Hair follicle dermal papilla cell (primary cell): ENCODE measurements around the gene MARCHF9. TPM values are rescaled to one million over a fixed set of nuclear protein-coding genes. Genes with fewer than 3 reads are reported as not detected.

Source experiments
- small RNA-seq: library from RNA; depleted of rRNA; stranded (forward); fragments of <200 nt; gene quantifications from one replicate; pipeline ENCODE3, GENCODE V24; 2012
- total RNA-seq: library from RNA; depleted of rRNA; stranded (reverse); fragments of >200 nt; gene quantifications from 2 replicates; pipeline ENCODE4 v1.2.3, GENCODE V29; 2012

MARCHF9 gene, protein sequence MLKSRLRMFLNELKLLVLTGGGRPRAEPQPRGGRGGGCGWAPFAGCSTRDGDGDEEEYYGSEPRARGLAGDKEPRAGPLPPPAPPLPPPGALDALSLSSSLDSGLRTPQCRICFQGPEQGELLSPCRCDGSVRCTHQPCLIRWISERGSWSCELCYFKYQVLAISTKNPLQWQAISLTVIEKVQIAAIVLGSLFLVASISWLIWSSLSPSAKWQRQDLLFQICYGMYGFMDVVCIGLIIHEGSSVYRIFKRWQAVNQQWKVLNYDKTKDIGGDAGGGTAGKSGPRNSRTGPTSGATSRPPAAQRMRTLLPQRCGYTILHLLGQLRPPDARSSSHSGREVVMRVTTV
- 2.6 and 3.4 TPM in 2 replicates for total RNA-seq

DNA sequence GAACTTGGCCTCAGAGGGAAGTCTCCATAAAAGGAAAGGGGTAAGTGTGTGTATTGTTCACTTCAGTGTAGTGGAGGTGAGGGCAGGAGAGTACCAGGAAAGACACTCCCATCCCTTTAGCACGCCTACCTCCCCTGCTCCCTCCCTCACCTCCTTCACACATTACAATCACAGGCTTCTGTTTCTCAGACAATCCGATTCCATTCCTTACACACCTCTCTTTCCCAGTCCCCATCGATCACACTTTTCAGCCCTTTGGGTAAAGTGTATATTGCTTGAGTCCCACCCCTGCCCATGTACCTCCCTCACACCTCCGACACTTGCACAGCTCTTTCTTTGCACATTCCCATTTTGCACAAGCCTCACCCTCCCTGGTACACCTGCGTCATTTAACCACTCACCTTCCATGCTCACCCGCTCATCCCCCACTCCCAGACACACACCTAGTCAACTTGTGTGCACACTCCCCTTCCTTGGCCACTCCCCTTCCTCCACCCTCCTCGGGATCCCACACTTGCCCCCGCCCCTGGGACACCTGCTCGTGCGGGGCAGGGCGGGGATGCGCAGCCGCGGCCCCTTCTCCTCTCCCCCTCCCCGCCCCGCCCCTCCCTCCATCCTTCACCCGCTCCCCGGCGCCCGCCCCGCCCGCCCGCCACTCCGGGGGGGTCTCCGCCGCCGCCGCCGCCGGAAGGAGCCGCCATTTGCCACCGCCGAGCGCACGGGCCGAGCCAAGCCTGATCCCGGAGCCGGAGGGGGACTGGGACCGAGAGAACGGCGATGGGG, at the start of gene MARCHF9:
MARCHF9 (plus strand) TSS at position 693 of the 783 bp plus-strand sequence. CDS start 426 bp downstream, outside the sequence.

DNA sequence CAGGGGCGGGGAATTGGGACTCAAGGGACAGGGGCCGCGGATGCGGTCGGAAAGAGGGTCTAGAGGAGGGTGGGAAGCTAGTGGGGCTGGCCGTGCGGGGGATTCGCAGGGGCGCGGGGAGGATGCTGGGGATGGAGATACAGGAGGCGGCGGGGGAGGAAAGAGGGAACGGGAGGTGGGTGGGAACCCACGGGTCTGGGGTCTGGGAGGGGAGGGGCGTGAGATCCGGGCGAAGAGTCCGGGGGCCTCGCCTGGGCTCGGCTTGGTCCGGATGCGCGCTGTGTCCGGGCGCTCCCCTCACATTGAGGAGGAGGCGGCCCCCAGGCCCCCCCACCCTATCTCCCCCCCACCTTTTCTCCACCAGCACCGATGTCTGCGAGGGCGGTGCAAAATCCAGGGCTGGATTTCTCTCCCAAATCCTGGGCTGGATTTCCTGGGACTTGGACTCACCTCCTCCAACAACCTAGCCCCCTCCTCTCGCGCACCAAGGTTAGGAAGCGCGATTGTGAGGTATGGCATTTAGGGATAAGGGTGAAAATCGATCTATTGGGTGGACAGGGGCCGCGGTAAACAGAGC, 16.2 kb upstream of the MARCHF9 start, which contains the start of gene AGAP2:
AGAP2 (minus strand) TSS at position 82 of the 577 bp plus-strand sequence. CDS start 496 bp downstream, outside the sequence.

DNA sequence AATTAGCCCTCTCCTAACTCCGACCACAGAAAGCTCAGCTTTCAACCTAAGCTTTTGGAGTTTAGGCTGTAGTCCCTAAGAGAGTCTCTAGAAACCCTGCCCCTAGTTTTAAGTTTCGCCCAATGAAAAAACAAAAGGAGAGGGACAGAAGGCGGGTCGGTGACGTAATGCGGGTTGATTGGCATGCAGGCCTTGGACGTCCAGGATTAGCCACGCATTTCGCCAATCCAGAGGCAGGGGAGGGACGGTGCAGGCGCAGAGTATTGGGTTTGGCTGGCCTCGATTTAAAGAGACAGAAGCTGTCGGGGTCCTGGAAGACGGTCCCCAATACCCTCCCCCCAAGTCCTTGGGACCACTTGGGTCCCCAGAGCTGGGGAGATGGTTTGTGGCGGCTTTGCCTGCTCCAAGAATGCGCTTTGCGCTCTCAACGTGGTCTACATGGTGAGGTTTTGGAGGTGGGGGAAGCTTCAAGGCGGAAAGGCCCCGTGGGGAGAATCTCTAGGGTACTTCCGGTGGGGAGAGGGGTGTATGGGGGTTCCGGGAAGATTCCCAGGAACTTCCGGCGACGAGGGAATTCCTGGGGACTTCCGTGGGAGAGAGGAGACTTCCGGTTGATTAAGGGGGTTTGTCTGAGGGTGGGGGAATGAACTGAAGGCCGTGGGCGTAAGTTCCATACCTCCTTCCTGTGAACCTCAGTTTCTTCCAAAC, 10.0 kb upstream of the MARCHF9 start, which contains the start of gene TSPAN31:
TSPAN31 (plus strand) TSS at position 263 of the 708 bp plus-strand sequence; CDS start at position 379, 116 bp downstream.

DNA sequence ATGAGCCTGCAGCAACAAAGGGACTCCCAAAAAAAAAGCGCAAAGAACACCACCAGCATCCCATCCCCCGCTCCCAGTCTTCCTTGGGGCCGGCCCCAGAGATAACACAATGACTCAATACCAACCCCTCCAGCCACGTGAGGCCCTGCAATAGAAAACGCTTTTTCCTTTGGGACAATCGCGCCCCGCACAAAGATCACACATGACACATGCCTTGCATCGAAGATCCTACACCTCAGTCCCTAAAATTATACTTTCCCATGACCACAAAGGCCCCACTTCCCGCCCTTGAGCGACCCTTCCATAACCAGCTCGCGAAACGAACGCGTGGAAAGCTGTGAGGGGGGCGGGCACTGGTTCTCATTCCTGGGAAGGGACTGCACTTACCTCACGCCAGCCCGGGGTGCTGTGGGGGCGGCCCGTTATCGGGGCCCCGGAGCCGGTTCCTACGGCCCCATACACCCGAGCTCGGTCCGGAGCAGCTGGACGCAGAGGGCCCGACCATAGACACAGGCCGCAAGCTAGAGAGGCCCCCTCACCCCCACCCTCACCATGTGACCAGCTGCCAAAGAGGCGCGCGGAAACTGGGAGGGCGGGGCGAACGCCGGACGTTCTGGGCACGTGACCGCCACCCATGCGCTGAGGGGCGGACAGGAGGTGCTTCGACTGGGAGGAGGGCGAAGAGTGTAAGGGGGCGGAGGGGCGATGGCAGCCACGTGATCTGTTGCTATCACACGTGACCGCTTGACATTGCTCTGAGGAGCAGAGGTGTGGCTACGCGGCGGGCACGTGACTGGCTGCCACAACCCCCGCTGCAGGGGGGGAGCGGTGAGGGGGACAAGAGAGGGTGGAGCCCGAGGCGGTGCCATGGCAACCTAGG, 2.9 kb upstream of the MARCHF9 start, which contains the start of gene CDK4:
CDK4 (minus strand) TSS at position 523 of the 880 bp plus-strand sequence. CDS start 593 bp downstream, outside the sequence.

DNA sequence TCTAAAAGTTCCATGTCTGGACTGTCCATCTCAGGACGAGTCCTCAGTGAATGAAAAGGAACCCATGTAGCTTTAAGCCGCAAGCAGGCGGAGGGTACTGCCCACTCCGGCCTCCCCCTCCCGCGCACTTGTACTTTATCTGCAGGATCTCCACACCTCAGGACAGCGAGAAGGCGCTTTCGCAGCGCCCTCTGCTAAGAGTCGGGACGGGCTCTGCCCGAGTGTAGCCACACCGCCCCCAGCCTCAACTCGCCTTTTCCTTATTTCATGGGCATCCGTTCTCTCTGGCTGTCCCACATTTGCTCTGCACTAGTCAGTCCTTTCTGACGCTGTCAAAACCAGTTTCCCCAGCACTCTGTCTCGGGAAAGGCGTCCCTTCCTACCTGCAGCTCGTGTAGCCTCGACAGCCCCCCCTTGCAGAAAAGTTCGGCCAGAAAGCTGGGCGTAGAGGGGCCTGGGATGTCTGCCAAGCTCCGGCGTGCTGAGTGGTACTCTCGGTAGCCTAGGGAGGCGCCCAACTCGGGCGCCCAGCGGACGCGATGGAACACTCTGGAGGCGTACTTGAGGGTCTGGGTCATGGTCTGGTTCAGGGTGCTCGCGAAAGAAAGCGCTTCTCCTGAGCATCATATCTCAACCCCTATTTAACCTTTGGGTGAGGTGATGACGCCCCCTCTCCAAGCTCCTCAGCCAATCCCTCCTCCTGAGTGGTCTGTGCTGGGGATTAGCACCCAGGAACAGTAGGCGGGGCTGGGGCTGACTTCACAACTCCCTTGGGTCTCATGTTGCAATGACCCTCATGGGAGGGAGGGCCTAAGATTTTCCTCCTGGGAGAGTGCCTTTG, 11.8 kb downstream of the MARCHF9 start, which contains the start of gene CYP27B1:
CYP27B1 (minus strand) TSS at position 615 of the 841 bp plus-strand sequence; CDS start at position 578, 37 bp downstream.

DNA sequence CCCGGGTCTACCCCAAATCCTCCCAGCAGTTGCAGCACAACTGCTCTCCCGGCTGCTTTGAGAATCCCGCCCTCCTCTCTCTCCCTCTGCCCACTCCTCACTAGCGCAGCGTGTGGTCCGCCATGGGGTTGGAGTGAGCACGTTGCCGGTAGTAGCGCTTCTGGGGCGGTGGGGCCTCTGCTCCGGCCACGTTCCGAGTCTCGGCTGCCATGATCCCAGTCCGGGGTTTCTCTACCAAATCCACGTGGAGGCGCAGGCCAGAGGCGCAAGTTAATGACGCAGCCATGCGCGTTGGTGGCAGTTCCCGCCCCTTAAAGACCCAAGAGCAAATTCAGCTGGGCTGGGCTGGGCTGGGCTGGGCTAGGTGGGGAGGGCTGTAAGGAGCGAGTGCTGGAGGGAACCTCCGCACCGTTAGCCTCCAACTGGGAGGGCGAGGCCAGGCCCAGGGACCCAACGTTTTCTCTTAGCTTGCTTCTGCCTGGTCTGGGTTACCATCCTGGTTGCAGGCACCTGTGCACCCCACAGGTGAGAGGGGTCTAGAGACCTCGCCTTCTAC, 17.0 kb downstream of the MARCHF9 start, which contains the start of gene METTL1:
METTL1 (minus strand) TSS at position 233 of the 556 bp plus-strand sequence; CDS start at position 211, 22 bp downstream.

DNA sequence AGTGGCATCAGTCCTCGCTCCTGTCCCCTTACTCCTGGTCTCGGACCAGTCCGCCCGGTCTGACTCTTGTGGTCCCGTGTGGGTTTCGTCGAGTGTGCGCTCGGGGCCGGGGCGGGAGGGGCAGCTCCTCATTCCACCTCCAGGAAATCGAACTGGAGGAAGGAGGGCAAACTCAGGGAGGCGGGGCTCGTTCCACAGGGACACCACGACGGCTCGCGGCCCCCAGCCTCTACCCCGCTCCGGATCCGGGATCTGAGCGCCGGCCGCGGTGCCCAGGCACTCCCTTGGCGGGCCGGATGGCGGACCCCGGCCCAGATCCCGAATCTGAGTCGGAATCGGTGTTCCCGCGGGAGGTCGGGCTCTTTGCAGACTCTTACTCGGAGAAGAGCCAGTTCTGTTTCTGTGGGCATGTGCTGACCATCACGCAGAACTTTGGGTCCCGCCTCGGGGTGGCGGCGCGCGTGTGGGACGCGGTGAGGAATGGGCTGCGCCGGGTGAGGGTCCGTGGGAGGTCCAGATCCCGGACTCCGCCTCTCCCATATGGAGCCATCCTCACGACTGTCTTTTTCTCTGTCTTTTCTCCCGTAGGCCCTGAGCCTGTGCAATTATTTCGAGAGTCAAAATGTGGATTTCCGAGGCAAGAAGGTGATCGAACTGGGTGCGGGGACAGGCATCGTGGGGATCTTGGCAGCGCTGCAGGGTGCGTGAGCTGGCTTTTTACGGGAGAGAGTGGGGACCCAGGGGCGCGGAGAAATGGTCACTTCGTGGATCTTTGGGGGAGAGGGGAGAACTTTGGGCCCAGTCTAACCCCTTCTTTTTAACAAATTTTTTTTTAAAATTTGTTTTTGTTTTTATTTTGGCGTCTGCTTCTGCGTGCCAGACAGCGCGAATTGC, 17.8 kb downstream of the MARCHF9 start, which contains the start of gene EEF1AKMT3:
EEF1AKMT3 (plus strand) TSS at position 186 of the 894 bp plus-strand sequence; CDS start at position 297, 111 bp downstream.

DNA sequence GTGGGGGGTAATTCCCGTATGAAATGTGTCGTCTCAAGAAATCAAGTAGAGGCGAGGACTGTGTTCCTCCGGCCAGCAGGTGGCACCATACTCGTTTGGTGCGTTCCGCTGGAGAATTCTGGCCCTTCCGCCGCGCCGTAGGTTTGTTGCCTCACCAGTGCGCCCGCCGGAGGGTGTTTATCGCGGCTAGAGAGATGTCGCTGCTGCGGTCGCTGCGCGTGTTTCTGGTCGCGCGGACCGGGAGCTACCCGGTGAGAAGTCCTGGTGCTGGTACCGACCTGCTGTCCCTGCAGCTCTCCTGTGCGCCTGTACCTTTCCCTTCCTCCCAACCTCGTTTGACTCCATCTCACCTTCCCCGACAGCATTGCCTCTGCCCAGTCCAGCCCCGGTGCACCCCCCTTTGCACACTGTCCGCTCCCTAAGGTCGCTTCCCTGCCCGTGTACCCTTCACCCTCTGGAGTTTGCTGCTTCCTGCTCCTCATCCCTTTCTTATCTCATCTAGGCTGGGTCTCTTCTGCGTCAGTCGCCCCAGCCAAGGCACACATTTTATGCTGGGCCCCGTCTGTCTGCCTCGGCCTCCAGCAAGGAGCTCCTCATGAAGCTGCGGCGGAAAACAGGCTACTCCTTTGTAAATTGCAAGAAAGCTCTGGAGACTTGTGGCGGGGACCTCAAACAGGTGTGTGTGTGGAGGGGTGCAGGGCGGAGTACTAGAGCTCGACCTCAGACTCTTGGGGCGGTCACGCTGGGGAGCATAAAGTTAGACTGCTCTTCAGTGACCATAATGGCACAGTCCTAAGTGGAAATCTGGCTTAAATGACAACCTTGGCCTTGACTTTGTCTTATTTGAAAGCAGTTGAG, 27.9 kb downstream of the MARCHF9 start, which contains the start of gene TSFM:
TSFM (plus strand) TSS at position 180 of the 858 bp plus-strand sequence; CDS start at position 195, 15 bp downstream.

Small RNAs within 50 kb of the gene (small RNA-seq; reads per million reads assigned to genes)
- not detected for gene RNU6-1083P

Other genes with a start within 250 kb of the MARCHF9 start
- gene DDIT3, start 234.6 kb upstream of the MARCHF9 start, total RNA-seq = 43.6 and 50.3 TPM in 2 replicates
- 2.7 and 9.2 TPM in 2 replicates for gene MBD6, start 232.3 kb upstream of the MARCHF9 start, total RNA-seq
- 128 and 140 TPM in 2 replicates for gene DCTN2, start 207.9 kb upstream of the MARCHF9 start, total RNA-seq
- 1.8 and 2.7 TPM in 2 replicates for gene KIF5A, start 205.1 kb upstream of the MARCHF9 start, total RNA-seq
- 29.4 and 34.1 TPM in 2 replicates for gene PIP4K2C, start 163.9 kb upstream of the MARCHF9 start, total RNA-seq
- 19.8 and 21.3 TPM in 2 replicates for gene DTX3, start 150.3 kb upstream of the MARCHF9 start, total RNA-seq
- 30.8 and 37.0 TPM in 2 replicates for gene ARHGEF25, start 143.7 kb upstream of the MARCHF9 start, total RNA-seq
- 3.8 and 5.7 TPM in 2 replicates for gene B4GALNT1, start 121.9 kb upstream of the MARCHF9 start, total RNA-seq
- 183 and 196 TPM in 2 replicates for gene OS9, start 61.0 kb upstream of the MARCHF9 start, total RNA-seq
- gene AGAP2, start 16.4 kb upstream of the MARCHF9 start, total RNA-seq = 0.49 and 0.73 TPM in 2 replicates
- 80.3 and 97.1 TPM in 2 replicates for gene TSPAN31, start 10.1 kb upstream of the MARCHF9 start, total RNA-seq
- 140 and 154 TPM in 2 replicates for gene CDK4, start 2.8 kb upstream of the MARCHF9 start, total RNA-seq
- 1.2 and 1.9 TPM in 2 replicates for gene CYP27B1, start 12.0 kb downstream of the MARCHF9 start, total RNA-seq
- gene METTL1, start 17.0 kb downstream of the MARCHF9 start, total RNA-seq = 8.0 and 14.0 TPM in 2 replicates
- 12.1 and 13.6 TPM in 2 replicates for gene EEF1AKMT3, start 17.5 kb downstream of the MARCHF9 start, total RNA-seq
- gene TSFM, start 27.7 kb downstream of the MARCHF9 start, total RNA-seq = 13.4 and 18.7 TPM in 2 replicates
- gene AVIL, start 63.6 kb downstream of the MARCHF9 start, total RNA-seq = 5.2 and 7.6 TPM in 2 replicates
- gene CTDSP2, start 91.6 kb downstream of the MARCHF9 start, total RNA-seq = 182 and 200 TPM in 2 replicates
- 6.2 and 9.1 TPM in 2 replicates for gene ATP23, start 186.5 kb downstream of the MARCHF9 start, total RNA-seq